ENCODE measurements around the gene LRRC30. TPM values are rescaled to one million over a fixed set of nuclear protein-coding genes. Genes with fewer than 3 reads are reported as not detected.
A peak's percentile ranks its signal among the peaks of the same experiment; 100 is the strongest.

LRRC30 gene
- total RNA-seq, 2 donors from 2014 or later = not detected

DNA sequence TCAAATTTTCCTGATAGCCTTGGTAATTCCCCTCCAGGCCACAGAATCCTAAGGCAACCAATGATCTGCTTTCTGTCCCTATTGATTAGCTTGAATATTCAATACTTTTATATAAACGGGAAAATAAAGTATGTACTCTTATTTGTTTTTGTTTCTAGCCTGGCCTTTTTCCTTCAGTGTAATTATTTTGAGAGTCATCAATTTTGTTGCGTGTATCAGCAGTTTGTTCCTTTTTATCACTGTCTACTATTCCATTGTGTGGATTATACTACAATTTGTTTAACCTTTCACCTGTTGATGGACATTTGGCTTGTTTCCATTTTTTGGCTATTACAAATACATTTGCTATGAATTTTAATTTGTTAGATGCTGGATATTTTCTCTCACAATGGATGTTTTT lies 39.2 kb upstream of the LRRC30 start:
- Mint-ChIP-seq H3K27ac (no peak overlapping the region), H3K4me1 (peaks cover 2% of the 10 kb centered on the region), H3K36me3 (ENCODE audit: low read depth) (no peaks in the 10 kb centered on the region), H3K9me3 (no peaks in the 10 kb centered on the region), H3K4me3 (no peak overlapping the region), H3K27me3 (ENCODE audit: insufficient read depth) (no peaks in the 10 kb centered on the region)
- no peaks in the 10 kb centered on the region for H3K4me1 ChIP-seq (ENCODE audit: control insufficient read depth, insufficient read depth, low read length)
- H3K9ac ChIP-seq (ENCODE audit: extremely low read depth, low read length, poor library complexity, severe bottlenecking) = no peak overlapping the region
- TF ChIP-seq, protein P1, sequence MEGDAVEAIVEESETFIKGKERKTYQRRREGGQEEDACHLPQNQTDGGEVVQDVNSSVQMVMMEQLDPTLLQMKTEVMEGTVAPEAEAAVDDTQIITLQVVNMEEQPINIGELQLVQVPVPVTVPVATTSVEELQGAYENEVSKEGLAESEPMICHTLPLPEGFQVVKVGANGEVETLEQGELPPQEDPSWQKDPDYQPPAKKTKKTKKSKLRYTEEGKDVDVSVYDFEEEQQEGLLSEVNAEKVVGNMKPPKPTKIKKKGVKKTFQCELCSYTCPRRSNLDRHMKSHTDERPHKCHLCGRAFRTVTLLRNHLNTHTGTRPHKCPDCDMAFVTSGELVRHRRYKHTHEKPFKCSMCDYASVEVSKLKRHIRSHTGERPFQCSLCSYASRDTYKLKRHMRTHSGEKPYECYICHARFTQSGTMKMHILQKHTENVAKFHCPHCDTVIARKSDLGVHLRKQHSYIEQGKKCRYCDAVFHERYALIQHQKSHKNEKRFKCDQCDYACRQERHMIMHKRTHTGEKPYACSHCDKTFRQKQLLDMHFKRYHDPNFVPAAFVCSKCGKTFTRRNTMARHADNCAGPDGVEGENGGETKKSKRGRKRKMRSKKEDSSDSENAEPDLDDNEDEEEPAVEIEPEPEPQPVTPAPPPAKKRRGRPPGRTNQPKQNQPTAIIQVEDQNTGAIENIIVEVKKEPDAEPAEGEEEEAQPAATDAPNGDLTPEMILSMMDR (conservative IDR thresholded peaks at IDR 0.05) = no peak
- 100% methylated on average over 1 of the region's 2 CpGs; no CpG with 5 or more reads in 1 of the 2 experiments for WGBS, 2 experiments (ENCODE audit: insufficient coverage in 1 of 2, insufficient read length in 1 of 2)
- DNase-seq = no peak
- H3K27ac ChIP-seq (ENCODE audit: low read depth, low read length) = no peak overlapping the region
- no peaks in the 10 kb centered on the region for H3K27me3 ChIP-seq (ENCODE audit: control insufficient read depth, insufficient read depth, low read length, poor library complexity, severe bottlenecking)
- H3K9me3 ChIP-seq (ENCODE audit: control insufficient read depth, low read length) = no peaks in the 10 kb centered on the region
- no peak overlapping the region for H3K4me3 ChIP-seq (ENCODE audit: low read length)
- no peaks in the 10 kb centered on the region for H3K36me3 ChIP-seq (ENCODE audit: control insufficient read depth, insufficient read depth, low read length)

DNA sequence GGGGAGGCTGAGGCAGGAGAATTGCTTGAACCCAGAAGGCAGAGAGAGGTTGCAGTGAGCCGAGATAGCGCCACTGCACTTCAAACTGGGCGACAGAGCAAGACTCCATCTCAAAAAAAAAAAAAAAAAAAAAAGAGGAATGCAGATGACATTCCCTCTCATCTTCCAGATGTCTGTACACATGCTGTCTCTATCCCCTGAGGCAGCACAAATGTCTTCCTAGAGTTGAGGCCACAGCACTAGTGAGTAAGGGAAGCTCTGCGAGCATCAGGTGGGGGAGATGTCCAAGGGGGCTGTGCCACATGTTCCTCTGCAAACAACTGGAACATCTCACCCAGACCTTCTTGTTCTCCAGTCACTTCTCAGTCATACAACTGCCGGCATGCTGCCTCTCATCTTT lies 35.6 kb upstream of the LRRC30 start:
- Histone ChIP-seq H3K4me1 (ENCODE audit: control insufficient read depth, insufficient read depth, low read length) (no peaks in the 10 kb centered on the region), H3K9ac (ENCODE audit: extremely low read depth, low read length, poor library complexity, severe bottlenecking) (no peak overlapping the region), H3K4me3 (ENCODE audit: low read length) (no peak overlapping the region), H3K27ac (ENCODE audit: low read depth, low read length) (no peak overlapping the region), H3K36me3 (ENCODE audit: control insufficient read depth, insufficient read depth, low read length) (no peaks in the 10 kb centered on the region), H3K27me3 (ENCODE audit: control insufficient read depth, insufficient read depth, low read length, poor library complexity, severe bottlenecking) (no peaks in the 10 kb centered on the region), H3K9me3 (ENCODE audit: control insufficient read depth, low read length) (no peaks in the 10 kb centered on the region)
- H3K4me3 Mint-ChIP-seq = no peak overlapping the region
- peaks cover 8% of the 10 kb centered on the region for H3K4me1 Mint-ChIP-seq
- no peaks in the 10 kb centered on the region for H3K27me3 Mint-ChIP-seq (ENCODE audit: insufficient read depth)
- TF ChIP-seq, protein P1 (conservative IDR thresholded peaks at IDR 0.05) = no peak
- DNase-seq = no peak
- H3K36me3 Mint-ChIP-seq (ENCODE audit: low read depth) = no peaks in the 10 kb centered on the region
- no peaks in the 10 kb centered on the region for H3K9me3 Mint-ChIP-seq
- WGBS, 2 experiments (ENCODE audit: insufficient coverage in 1 of 2, insufficient read length in 1 of 2) = 98 to 100% methylated on average over 3 to 5 of the region's 5 CpGs
- no peak overlapping the region for H3K27ac Mint-ChIP-seq

DNA sequence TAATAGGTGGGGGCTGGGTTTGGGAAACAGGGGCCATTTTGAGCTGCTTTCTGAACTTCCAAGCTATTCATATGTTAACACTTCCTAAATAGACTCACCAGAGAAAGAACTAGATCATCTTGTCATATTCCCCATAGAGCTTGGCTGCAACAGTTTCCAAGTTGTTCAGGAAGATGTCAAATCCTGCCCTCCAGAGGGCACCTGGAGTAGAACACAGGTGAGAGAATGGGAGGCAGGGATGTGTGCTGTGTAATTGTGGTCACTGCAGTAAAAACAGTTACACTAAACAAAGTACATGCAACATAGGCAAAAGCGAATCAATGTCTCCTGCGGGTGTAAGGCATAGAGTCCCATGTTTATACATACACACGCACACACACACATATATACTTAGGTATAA lies 34.5 kb upstream of the LRRC30 start:
- Histone ChIP-seq H3K9ac (ENCODE audit: extremely low read depth, low read length, poor library complexity, severe bottlenecking) (no peak overlapping the region), H3K9me3 (ENCODE audit: control insufficient read depth, low read length) (no peaks in the 10 kb centered on the region), H3K27ac (ENCODE audit: low read depth, low read length) (no peak overlapping the region), H3K4me1 (ENCODE audit: control insufficient read depth, insufficient read depth, low read length) (no peaks in the 10 kb centered on the region), H3K4me3 (ENCODE audit: low read length) (no peak overlapping the region), H3K27me3 (ENCODE audit: control insufficient read depth, insufficient read depth, low read length, poor library complexity, severe bottlenecking) (no peaks in the 10 kb centered on the region), H3K36me3 (ENCODE audit: control insufficient read depth, insufficient read depth, low read length) (no peaks in the 10 kb centered on the region)
- 89 to 100% methylated on average over 1 to 3 of the region's 3 CpGs for WGBS, 2 experiments (ENCODE audit: insufficient coverage in 1 of 2, insufficient read length in 1 of 2)
- Mint-ChIP-seq H3K4me1 (peaks cover 8% of the 10 kb centered on the region), H3K27ac (no peak overlapping the region), H3K27me3 (ENCODE audit: insufficient read depth) (no peaks in the 10 kb centered on the region), H3K4me3 (no peak overlapping the region), H3K36me3 (ENCODE audit: low read depth) (no peaks in the 10 kb centered on the region), H3K9me3 (no peaks in the 10 kb centered on the region)
- DNase-seq = peak; percentile 63
- TF ChIP-seq, protein P1 (conservative IDR thresholded peaks at IDR 0.05) = peak; percentile 74

Measured in endodermal cell (in vitro differentiated cells).